ENCODE measurements around the gene SLC7A6.

DNA sequence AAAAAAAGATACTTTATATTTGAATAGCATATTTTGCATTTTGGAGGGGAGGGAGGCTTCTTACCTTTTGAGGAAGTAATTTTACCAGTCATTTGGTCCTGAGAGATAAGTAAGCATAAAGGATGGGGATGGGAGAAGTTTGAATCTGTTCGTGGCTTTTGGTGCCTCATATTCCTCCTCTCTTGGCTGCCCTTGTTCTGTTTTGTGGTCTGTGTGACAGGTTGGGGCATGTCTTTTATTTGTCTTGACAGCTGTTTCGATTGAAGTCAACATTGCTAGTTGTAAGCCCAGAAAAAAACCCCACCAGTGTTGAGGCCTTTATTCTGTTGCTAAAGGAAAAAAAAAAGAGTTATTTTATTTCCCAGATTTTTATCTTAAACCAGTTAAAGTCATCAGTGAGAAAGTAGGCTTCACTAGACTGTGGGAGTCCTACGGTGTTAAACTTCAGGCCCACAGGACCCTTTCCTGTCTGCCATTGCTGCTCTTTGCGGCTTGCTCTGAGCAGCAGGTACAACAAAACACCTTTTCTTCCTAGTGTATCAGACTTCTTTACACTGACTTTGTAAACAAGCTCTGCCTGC lies 11.4 kb downstream of the SLC7A6 start:
- TF ChIP-seq, protein P1, sequence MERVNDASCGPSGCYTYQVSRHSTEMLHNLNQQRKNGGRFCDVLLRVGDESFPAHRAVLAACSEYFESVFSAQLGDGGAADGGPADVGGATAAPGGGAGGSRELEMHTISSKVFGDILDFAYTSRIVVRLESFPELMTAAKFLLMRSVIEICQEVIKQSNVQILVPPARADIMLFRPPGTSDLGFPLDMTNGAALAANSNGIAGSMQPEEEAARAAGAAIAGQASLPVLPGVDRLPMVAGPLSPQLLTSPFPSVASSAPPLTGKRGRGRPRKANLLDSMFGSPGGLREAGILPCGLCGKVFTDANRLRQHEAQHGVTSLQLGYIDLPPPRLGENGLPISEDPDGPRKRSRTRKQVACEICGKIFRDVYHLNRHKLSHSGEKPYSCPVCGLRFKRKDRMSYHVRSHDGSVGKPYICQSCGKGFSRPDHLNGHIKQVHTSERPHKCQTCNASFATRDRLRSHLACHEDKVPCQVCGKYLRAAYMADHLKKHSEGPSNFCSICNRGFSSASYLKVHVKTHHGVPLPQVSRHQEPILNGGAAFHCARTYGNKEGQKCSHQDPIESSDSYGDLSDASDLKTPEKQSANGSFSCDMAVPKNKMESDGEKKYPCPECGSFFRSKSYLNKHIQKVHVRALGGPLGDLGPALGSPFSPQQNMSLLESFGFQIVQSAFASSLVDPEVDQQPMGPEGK (CRISPR knock-in tag; IDR thresholded peaks at IDR 0.05; ENCODE audit: borderline replicate concordance), result no peak
- no peak for TF ChIP-seq ZNF70 (CRISPR knock-in tag; IDR thresholded peaks at IDR 0.05)
- TF ChIP-seq, protein P2, sequence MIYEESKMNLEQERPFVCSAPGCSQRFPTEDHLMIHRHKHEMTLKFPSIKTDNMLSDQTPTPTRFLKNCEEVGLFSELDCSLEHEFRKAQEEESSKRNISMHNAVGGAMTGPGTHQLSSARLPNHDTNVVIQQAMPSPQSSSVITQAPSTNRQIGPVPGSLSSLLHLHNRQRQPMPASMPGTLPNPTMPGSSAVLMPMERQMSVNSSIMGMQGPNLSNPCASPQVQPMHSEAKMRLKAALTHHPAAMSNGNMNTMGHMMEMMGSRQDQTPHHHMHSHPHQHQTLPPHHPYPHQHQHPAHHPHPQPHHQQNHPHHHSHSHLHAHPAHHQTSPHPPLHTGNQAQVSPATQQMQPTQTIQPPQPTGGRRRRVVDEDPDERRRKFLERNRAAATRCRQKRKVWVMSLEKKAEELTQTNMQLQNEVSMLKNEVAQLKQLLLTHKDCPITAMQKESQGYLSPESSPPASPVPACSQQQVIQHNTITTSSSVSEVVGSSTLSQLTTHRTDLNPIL (CRISPR knock-in tag; IDR thresholded peaks at IDR 0.05; ENCODE audit: low read depth), result no peak
- TF ChIP-seq, protein P3, sequence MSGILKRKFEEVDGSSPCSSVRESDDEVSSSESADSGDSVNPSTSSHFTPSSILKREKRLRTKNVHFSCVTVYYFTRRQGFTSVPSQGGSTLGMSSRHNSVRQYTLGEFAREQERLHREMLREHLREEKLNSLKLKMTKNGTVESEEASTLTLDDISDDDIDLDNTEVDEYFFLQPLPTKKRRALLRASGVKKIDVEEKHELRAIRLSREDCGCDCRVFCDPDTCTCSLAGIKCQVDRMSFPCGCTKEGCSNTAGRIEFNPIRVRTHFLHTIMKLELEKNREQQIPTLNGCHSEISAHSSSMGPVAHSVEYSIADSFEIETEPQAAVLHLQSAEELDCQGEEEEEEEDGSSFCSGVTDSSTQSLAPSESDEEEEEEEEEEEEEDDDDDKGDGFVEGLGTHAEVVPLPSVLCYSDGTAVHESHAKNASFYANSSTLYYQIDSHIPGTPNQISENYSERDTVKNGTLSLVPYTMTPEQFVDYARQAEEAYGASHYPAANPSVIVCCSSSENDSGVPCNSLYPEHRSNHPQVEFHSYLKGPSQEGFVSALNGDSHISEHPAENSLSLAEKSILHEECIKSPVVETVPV (CRISPR knock-in tag; IDR thresholded peaks at IDR 0.05), result no peak

Data from SK-N-SH treated with all-trans-retinoic acid at 6 μM for 48 hours (cell line).